K562 (cell line): ENCODE results near the gene SESN3. TPM values are rescaled to one million over a fixed set of nuclear protein-coding genes. Genes with fewer than 3 reads are reported as not detected.

Experiments
- NFIC ChIP-seq: fragments of 450-650 bp; IDR thresholded peaks from 2 replicates; pipeline ENCODE4 v1.6.1; 2017; ENCODE audit warnings: mild to moderate bottlenecking, inconsistent platforms
- PRMT5 ChIP-seq: sonication (generic); formaldehyde crosslinking; IDR thresholded peaks from 2 replicates; pipeline ENCODE4 v1.5.0; 2020; ENCODE audit warnings: missing genetic modification reagents
- polyA plus RNA-seq, 8 experiments: library from polyadenylated mRNA; depleted of rRNA in 4 of 8; stranded (reverse) in 5 of 8; unstranded in 3 of 8; fragments of >200 nt; fragmentation: Nextera tagmentation in 2 of 8; fragmentation: Illumina TruSeq in 1 of 8; extraction: Ambion mirVana in 2 of 8; extraction: Trizol in 1 of 8; gene quantifications; 2 replicates each; pipeline versions ENCODE4 v1.2.1 to v1.2.3, GENCODE V29; 2011 to 2014; ENCODE audit warnings: inconsistent platforms in 1 of 8, missing spikeins in 1 of 8
- total RNA-seq, 7 experiments: library from RNA; depleted of rRNA in 6 of 7; stranded (reverse); fragments of >200 nt in 6 of 7; fragmentation: Illumina TruSeq in 2 of 7; extraction: Trizol in 2 of 7; gene quantifications; 2 replicates each; pipeline versions ENCODE4 v1.2.1 to v1.2.3, GENCODE V29; 2011 to 2021; ENCODE audit warnings: low replicate concordance in 1 of 7
- TF ChIP-seq, protein P1 (sequence below): fragments of 450-650 bp; IDR thresholded peaks from 2 replicates; pipeline ENCODE4 v1.6.1; 2018; ENCODE audit not compliant: partially characterized antibody

SESN3 gene
- total and polyA plus RNA-seq, 9 of the 15 experiments (the other 6 are each of a cell fraction or from before 2014, with no cell fraction given), result 0.44 to 2.6 (median 1.5) TPM

- TF ChIP-seq, protein P1, sequence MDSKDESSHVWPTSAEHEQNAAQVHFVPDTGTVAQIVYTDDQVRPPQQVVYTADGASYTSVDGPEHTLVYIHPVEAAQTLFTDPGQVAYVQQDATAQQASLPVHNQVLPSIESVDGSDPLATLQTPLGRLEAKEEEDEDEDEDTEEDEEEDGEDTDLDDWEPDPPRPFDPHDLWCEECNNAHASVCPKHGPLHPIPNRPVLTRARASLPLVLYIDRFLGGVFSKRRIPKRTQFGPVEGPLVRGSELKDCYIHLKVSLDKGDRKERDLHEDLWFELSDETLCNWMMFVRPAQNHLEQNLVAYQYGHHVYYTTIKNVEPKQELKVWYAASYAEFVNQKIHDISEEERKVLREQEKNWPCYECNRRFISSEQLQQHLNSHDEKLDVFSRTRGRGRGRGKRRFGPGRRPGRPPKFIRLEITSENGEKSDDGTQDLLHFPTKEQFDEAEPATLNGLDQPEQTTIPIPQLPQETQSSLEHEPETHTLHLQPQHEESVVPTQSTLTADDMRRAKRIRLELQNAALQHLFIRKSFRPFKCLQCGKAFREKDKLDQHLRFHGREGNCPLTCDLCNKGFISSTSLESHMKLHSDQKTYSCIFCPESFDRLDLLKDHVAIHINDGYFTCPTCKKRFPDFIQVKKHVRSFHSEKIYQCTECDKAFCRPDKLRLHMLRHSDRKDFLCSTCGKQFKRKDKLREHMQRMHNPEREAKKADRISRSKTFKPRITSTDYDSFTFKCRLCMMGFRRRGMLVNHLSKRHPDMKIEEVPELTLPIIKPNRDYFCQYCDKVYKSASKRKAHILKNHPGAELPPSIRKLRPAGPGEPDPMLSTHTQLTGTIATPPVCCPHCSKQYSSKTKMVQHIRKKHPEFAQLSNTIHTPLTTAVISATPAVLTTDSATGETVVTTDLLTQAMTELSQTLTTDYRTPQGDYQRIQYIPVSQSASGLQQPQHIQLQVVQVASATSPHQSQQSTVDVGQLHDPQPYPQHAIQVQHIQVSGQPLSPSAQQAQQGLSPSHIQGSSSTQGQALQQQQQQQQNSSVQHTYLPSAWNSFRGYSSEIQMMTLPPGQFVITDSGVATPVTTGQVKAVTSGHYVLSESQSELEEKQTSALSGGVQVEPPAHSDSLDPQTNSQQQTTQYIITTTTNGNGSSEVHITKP, result no peak
- no peak for TF ChIP-seq PRMT5
- no peak for TF ChIP-seq NFIC
- TF ChIP-seq, all 486 proteins: peak for 4
Measured at GRCh38 chr11:95115597-95115996, 115.4 kb downstream of the SESN3 start (continued).

Other genes starting within 250 kb of the SESN3 start
- gene KDM4E, start 205.9 kb downstream of the SESN3 start, total RNA-seq (2014; rRNA removed), result not detected in 2 replicates
- not detected in 2 replicates for gene KDM4E, start 205.9 kb downstream of the SESN3 start, total RNA-seq (2014; rRNA removed; fragmentation: Illumina TruSeq; extraction: Trizol)
- gene KDM4E, start 205.9 kb downstream of the SESN3 start, total RNA-seq (2015; rRNA removed; fragmentation: Illumina TruSeq; extraction: Trizol), result not detected in 2 replicates
- gene KDM4E, start 205.9 kb downstream of the SESN3 start, total RNA-seq (2021), result not detected in 2 replicates
- not detected in 2 replicates for gene KDM4E, start 205.9 kb downstream of the SESN3 start, polyA plus RNA-seq (2011; rRNA removed)
- not detected in 2 replicates for gene KDM4E, start 205.9 kb downstream of the SESN3 start, polyA plus RNA-seq (2014; fragmentation: Illumina TruSeq; extraction: Trizol)
- gene KDM4E, start 205.9 kb downstream of the SESN3 start, polyA plus RNA-seq (2014; fragmentation: Nextera tagmentation; extraction: Ambion mirVana), result under 1 TPM in 1 of 2 experiments, not detected in 1; 0.04 TPM
- not detected in 2 replicates for gene KDM4E, start 205.9 kb downstream of the SESN3 start, polyA plus RNA-seq (2014; rRNA removed)
- gene KDM4F, start 181.8 kb downstream of the SESN3 start, total RNA-seq (2014; rRNA removed), result not detected in 2 replicates
- gene KDM4F, start 181.8 kb downstream of the SESN3 start, total RNA-seq (2014; rRNA removed; fragmentation: Illumina TruSeq; extraction: Trizol), result not detected in 2 replicates
- gene KDM4F, start 181.8 kb downstream of the SESN3 start, total RNA-seq (2015; rRNA removed; fragmentation: Illumina TruSeq; extraction: Trizol), result not detected in 2 replicates
- gene KDM4F, start 181.8 kb downstream of the SESN3 start, total RNA-seq (2021), result not detected in 2 replicates
- gene KDM4F, start 181.8 kb downstream of the SESN3 start, polyA plus RNA-seq (2011; rRNA removed), result not detected in 2 replicates
- not detected in 2 replicates for gene KDM4F, start 181.8 kb downstream of the SESN3 start, polyA plus RNA-seq (2014; fragmentation: Illumina TruSeq; extraction: Trizol)
- not detected for gene KDM4F, start 181.8 kb downstream of the SESN3 start, polyA plus RNA-seq (2014; fragmentation: Nextera tagmentation; extraction: Ambion mirVana)
- gene KDM4F, start 181.8 kb downstream of the SESN3 start, polyA plus RNA-seq (2014; rRNA removed), result not detected in 2 replicates
- gene SRSF8, start 164.3 kb downstream of the SESN3 start, total RNA-seq (2014; rRNA removed), result 15.1 and 18.0 TPM in 2 replicates
- 27.9 and 32.6 TPM in 2 replicates for gene SRSF8, start 164.3 kb downstream of the SESN3 start, total RNA-seq (2014; rRNA removed; fragmentation: Illumina TruSeq; extraction: Trizol)
- gene SRSF8, start 164.3 kb downstream of the SESN3 start, total RNA-seq (2015; rRNA removed; fragmentation: Illumina TruSeq; extraction: Trizol), result 22.2 and 24.9 TPM in 2 replicates
- gene SRSF8, start 164.3 kb downstream of the SESN3 start, total RNA-seq (2021), result 43.9 and 44.4 TPM in 2 replicates
- 50.4 and 53.4 TPM in 2 replicates for gene SRSF8, start 164.3 kb downstream of the SESN3 start, polyA plus RNA-seq (2011; rRNA removed)
- gene SRSF8, start 164.3 kb downstream of the SESN3 start, polyA plus RNA-seq (2014; fragmentation: Illumina TruSeq; extraction: Trizol), result 41.1 and 42.8 TPM in 2 replicates
- 10 to 100 TPM; 23.5 to 24.1 TPM for gene SRSF8, start 164.3 kb downstream of the SESN3 start, polyA plus RNA-seq (2014; fragmentation: Nextera tagmentation; extraction: Ambion mirVana)
- gene SRSF8, start 164.3 kb downstream of the SESN3 start, polyA plus RNA-seq (2014; rRNA removed), result 37.1 and 42.8 TPM in 2 replicates
- gene ENDOD1, start 141.4 kb downstream of the SESN3 start, total RNA-seq (2014; rRNA removed), result 9.8 and 10.3 TPM in 2 replicates
- 11.8 and 12.2 TPM in 2 replicates for gene ENDOD1, start 141.4 kb downstream of the SESN3 start, total RNA-seq (2014; rRNA removed; fragmentation: Illumina TruSeq; extraction: Trizol)
- gene ENDOD1, start 141.4 kb downstream of the SESN3 start, total RNA-seq (2015; rRNA removed; fragmentation: Illumina TruSeq; extraction: Trizol), result 8.3 and 8.4 TPM in 2 replicates
- 9.7 and 10.5 TPM in 2 replicates for gene ENDOD1, start 141.4 kb downstream of the SESN3 start, total RNA-seq (2021)
- 9.4 and 10.3 TPM in 2 replicates for gene ENDOD1, start 141.4 kb downstream of the SESN3 start, polyA plus RNA-seq (2011; rRNA removed)
- 8.1 and 9.3 TPM in 2 replicates for gene ENDOD1, start 141.4 kb downstream of the SESN3 start, polyA plus RNA-seq (2014; fragmentation: Illumina TruSeq; extraction: Trizol)
- gene ENDOD1, start 141.4 kb downstream of the SESN3 start, polyA plus RNA-seq (2014; fragmentation: Nextera tagmentation; extraction: Ambion mirVana), result 1 to 10 TPM; 4.2 to 4.4 TPM
- 5.1 and 5.2 TPM in 2 replicates for gene ENDOD1, start 141.4 kb downstream of the SESN3 start, polyA plus RNA-seq (2014; rRNA removed)